H9 (cell line): Measurements from ENCODE around the gene MDGA2. TPM values are rescaled to one million over a fixed set of nuclear protein-coding genes. Genes with fewer than 3 reads are reported as not detected.

Experiments
- DNase-seq: peaks from one replicate; pipeline ENCODE4 v3.0.0-alpha.2; 2017
- H2AFZ ChIP-seq: one replicate; pipeline ENCODE4 v1.6.1; 2013; ENCODE audit warnings: mild to moderate bottlenecking, low read length, control low read depth, moderate library complexity
- H2AK5ac ChIP-seq: 2 replicates; pipeline ENCODE4 v1.6.1; 2013; ENCODE audit warnings: low read length, control low read depth, mixed read lengths; ENCODE audit not compliant: insufficient read length
- H2BK120ac ChIP-seq: one replicate; pipeline ENCODE4 v1.6.1; 2013; ENCODE audit warnings: low read depth, mild to moderate bottlenecking, low read length, control low read depth, inconsistent platforms; ENCODE audit not compliant: poor library complexity, severe bottlenecking
- H2BK12ac ChIP-seq: 2 replicates; pipeline ENCODE4 v1.6.1; 2013; ENCODE audit warnings: low read length, control low read depth, mixed read lengths, low read depth; ENCODE audit not compliant: insufficient read length
- H2BK15ac ChIP-seq: 2 replicates; pipeline ENCODE4 v1.6.1; 2013; ENCODE audit warnings: low read depth, low read length, control low read depth
- H2BK20ac ChIP-seq: one replicate; pipeline ENCODE4 v1.6.1; 2013; ENCODE audit warnings: low read depth, mild to moderate bottlenecking, low read length, control low read depth, inconsistent platforms; ENCODE audit not compliant: poor library complexity, severe bottlenecking
- H2BK5ac ChIP-seq: 2 replicates; pipeline ENCODE4 v1.6.1; 2013; ENCODE audit warnings: low read length, control low read depth, mixed read lengths; ENCODE audit not compliant: insufficient read length
- H3K14ac ChIP-seq: 2 replicates; pipeline ENCODE4 v1.6.1; 2013; ENCODE audit warnings: low read length, control low read depth; ENCODE audit not compliant: insufficient read depth
- H3K18ac ChIP-seq: 2 replicates; pipeline ENCODE4 v1.6.1; 2013; ENCODE audit warnings: low read depth, mild to moderate bottlenecking, mixed read lengths, low read length, control low read depth; ENCODE audit not compliant: insufficient read length
- H3K23ac ChIP-seq: 2 replicates; pipeline ENCODE4 v1.6.1; 2013; ENCODE audit warnings: low read length, control low read depth, mixed read lengths, low read depth; ENCODE audit not compliant: insufficient read length
- H3K23me2 ChIP-seq: 2 replicates; pipeline ENCODE4 v1.6.1; 2013; ENCODE audit warnings: low read depth, mild to moderate bottlenecking, mixed read lengths, low read length, control low read depth; ENCODE audit not compliant: insufficient read length, poor library complexity, severe bottlenecking
- H3K27ac ChIP-seq: 2 replicates; pipeline ENCODE4 v1.5.1; 2013; ENCODE audit warnings: low read length, control low read depth, mixed read lengths, low read depth; ENCODE audit not compliant: insufficient read length
- H3K27me3 ChIP-seq: 2 replicates; pipeline ENCODE4 v1.6.1; 2013; ENCODE audit warnings: low read length, control low read depth, inconsistent platforms; ENCODE audit not compliant: insufficient read depth
- H3K4ac ChIP-seq: 2 replicates; pipeline ENCODE4 v1.6.1; 2013; ENCODE audit warnings: low read depth, mild to moderate bottlenecking, control low read depth, inconsistent platforms, low read length, moderate library complexity
- H3K4me1 ChIP-seq: 2 replicates; pipeline ENCODE4 v1.6.1; 2013; ENCODE audit warnings: low read length, control low read depth, inconsistent platforms; ENCODE audit not compliant: insufficient read depth
- H3K4me2 ChIP-seq: 2 replicates; pipeline ENCODE4 v1.6.1; 2013; ENCODE audit warnings: low read length, control low read depth, mixed read lengths; ENCODE audit not compliant: insufficient read length, insufficient read depth
- H3K56ac ChIP-seq: 2 replicates; pipeline ENCODE4 v1.6.1; 2013; ENCODE audit warnings: low read depth, mild to moderate bottlenecking, mixed read lengths, low read length, control low read depth; ENCODE audit not compliant: insufficient read length
- H3K79me1 ChIP-seq: 2 replicates; pipeline ENCODE4 v1.6.1; 2013; ENCODE audit warnings: low read depth, mild to moderate bottlenecking, moderate library complexity, low read length, control low read depth, inconsistent platforms; ENCODE audit not compliant: insufficient read depth, poor library complexity, severe bottlenecking
- H3K79me2 ChIP-seq: 2 replicates; pipeline ENCODE4 v1.6.1; 2013; ENCODE audit warnings: low read length, control low read depth, inconsistent platforms; ENCODE audit not compliant: insufficient read depth
- H3K9ac ChIP-seq: 2 replicates; pipeline ENCODE4 v1.6.1; 2013; ENCODE audit warnings: low read length, control low read depth, mixed read lengths; ENCODE audit not compliant: insufficient read length; ENCODE audit errors: extremely low read depth
- H3K9me3 ChIP-seq: one replicate; pipeline ENCODE4 v1.6.1; 2013; ENCODE audit warnings: low read depth, low read length, inconsistent platforms; ENCODE audit not compliant: control insufficient read depth
- H3T11ph ChIP-seq: one replicate; pipeline ENCODE4 v1.6.1; 2013; ENCODE audit warnings: mild to moderate bottlenecking, low read length, control low read depth, inconsistent platforms
- H4K20me1 ChIP-seq: one replicate; pipeline ENCODE4 v1.6.1; 2013; ENCODE audit not compliant: control insufficient read depth, insufficient read length, insufficient read depth
- H4K5ac ChIP-seq: 2 replicates; pipeline ENCODE4 v1.6.1; 2013; ENCODE audit warnings: low read depth, mild to moderate bottlenecking, mixed read lengths, low read length, control low read depth; ENCODE audit not compliant: insufficient read length
- H4K8ac ChIP-seq: replicated peaks from 2 replicates; pipeline ENCODE4 v1.6.1; 2013; ENCODE audit warnings: low read length, control low read depth, mixed read lengths, low read depth; ENCODE audit not compliant: insufficient read length
- H4K91ac ChIP-seq: 2 replicates; pipeline ENCODE4 v1.6.1; 2013; ENCODE audit warnings: low read depth, mild to moderate bottlenecking, moderate library complexity, mixed read lengths, low read length, control low read depth; ENCODE audit not compliant: insufficient read length
- H3K27ac Mint-ChIP-seq, 3 experiments: 2 replicates in 2 of 3; 3 replicates in 1 of 3; pipeline ENCODE4 v1.8.0; 2020 to 2021; ENCODE audit warnings: mixed read lengths in 3 of 3, mild to moderate bottlenecking in 1 of 3, moderate library complexity in 1 of 3
- H3K27me3 Mint-ChIP-seq: 2 replicates; pipeline ENCODE4 v1.8.0; 2021; ENCODE audit warnings: low read depth, mild to moderate bottlenecking, moderate library complexity, mixed read lengths
- H3K36me3 Mint-ChIP-seq, 3 experiments: 2 replicates in 2 of 3; 3 replicates in 1 of 3; pipeline ENCODE4 v1.8.0; 2020 to 2021; ENCODE audit warnings: low read depth in 3 of 3, mixed read lengths in 3 of 3; ENCODE audit not compliant: insufficient read depth in 1 of 3
- H3K4me1 Mint-ChIP-seq, 2 experiments: 2 replicates each; pipeline ENCODE4 v1.8.0; 2020; ENCODE audit warnings: mixed read lengths in 2 of 2
- H3K4me3 Mint-ChIP-seq, 2 experiments: 2 replicates in 1 of 2; 3 replicates in 1 of 2; pipeline ENCODE4 v1.8.0; 2020 to 2021; ENCODE audit warnings: mild to moderate bottlenecking in 2 of 2, mixed read lengths in 2 of 2, moderate library complexity in 1 of 2
- H3K9me3 Mint-ChIP-seq, 2 experiments: 2 replicates in 1 of 2; 3 replicates in 1 of 2; pipeline ENCODE4 v1.8.0; 2020; ENCODE audit warnings: mild to moderate bottlenecking in 2 of 2, mixed read lengths in 2 of 2, moderate library complexity in 1 of 2
- WGBS: extraction: QIAGEN DNeasy Blood & Tissue Kit; methylation state at CpG from one replicate; pipeline ENCODE4 v1.1.7; 2013; ENCODE audit warnings: missing lambda C conversion rate, low lambda C conversion rate, mixed read lengths; ENCODE audit not compliant: insufficient read length; ENCODE audit errors: extremely low coverage; 5-methylcytosine and 5-hydroxymethylcytosine counted together
- total RNA-seq: library from RNA; stranded (reverse); gene quantifications from 2 replicates; pipeline ENCODE4 v1.2.1, GENCODE V29; 2021
- TF ChIP-seq, protein P1 (sequence below): fragments of 200-600 bp; sonication (generic); conservative IDR thresholded peaks from 3 replicates; pipeline ENCODE4 v1.8.0; 2021; ENCODE audit warnings: antibody characterized with exemption, mild to moderate bottlenecking

Gene MDGA2
- total RNA-seq, 1 experiment from 2014 or later, result 1.9 TPM

DNA sequence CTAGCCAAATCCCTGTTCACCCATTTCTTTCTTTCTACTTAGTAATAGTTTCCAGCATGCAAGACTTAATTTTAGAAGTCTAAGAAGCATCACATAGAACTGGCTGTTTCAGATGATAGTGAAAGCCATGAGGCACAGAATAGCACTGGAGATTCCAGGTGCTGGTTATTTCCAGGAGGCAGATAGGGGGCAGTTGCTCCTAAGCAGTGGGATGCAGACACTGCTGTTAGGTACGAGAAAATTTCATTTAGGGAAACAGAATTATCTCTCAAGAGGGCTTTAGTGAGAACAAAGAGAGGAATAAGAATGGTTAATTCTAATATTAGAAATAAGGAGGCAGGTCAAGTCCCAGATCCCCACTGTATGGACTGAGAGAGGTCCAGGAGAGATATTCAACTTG, 3.6 kb upstream of the MDGA2 start:
- Mint-ChIP-seq H3K9me3 (no peaks in the 10 kb centered on the region; a peak in 2 of 5 replicates), H3K36me3 (no peaks in the 10 kb centered on the region), H3K27me3 (peaks cover 64% of the 10 kb centered on the region), H3K4me1 (peaks cover 6 to 8% of the 10 kb centered on the region in 2 experiments), H3K4me3 (no peak overlapping the region), H3K27ac (no peak overlapping the region)
- no peak overlapping the region for H4K91ac ChIP-seq
- H4K20me1 ChIP-seq, result no peaks in the 10 kb centered on the region
- no peaks in the 10 kb centered on the region for H3K4me1 ChIP-seq
- peaks cover 15% of the 10 kb centered on the region for H3K23me2 ChIP-seq
- no peak overlapping the region for H2AK5ac ChIP-seq
- H3T11ph ChIP-seq, result no peak overlapping the region
- no peak overlapping the region for H2BK15ac ChIP-seq
- peaks cover 21% of the 10 kb centered on the region; the same call in 1 of the 2 replicates for H3K27me3 ChIP-seq
- no peak overlapping the region for H2BK5ac ChIP-seq
- H2BK12ac ChIP-seq, result no peak overlapping the region
- no peak overlapping the region for H3K27ac ChIP-seq
- no peak overlapping the region for H3K14ac ChIP-seq
- no CpG with 5 or more reads among the region's 1 CpG for WGBS
- no peak overlapping the region for H2BK120ac ChIP-seq
- H4K8ac ChIP-seq, result no peak overlapping the region
- no peak overlapping the region for H2BK20ac ChIP-seq
- H3K9ac ChIP-seq, result no peak overlapping the region
- no peaks in the 10 kb centered on the region for H3K79me2 ChIP-seq
- H3K4ac ChIP-seq, result no peak overlapping the region
- H3K9me3 ChIP-seq, result no peaks in the 10 kb centered on the region
- no peak overlapping the region for H3K56ac ChIP-seq
- H4K5ac ChIP-seq, result no peak overlapping the region
- H3K23ac ChIP-seq, result no peak overlapping the region
- no peak overlapping the region for H2AFZ ChIP-seq
- H3K79me1 ChIP-seq, result no peaks in the 10 kb centered on the region
- H3K18ac ChIP-seq, result no peak overlapping the region
- TF ChIP-seq, protein P1, sequence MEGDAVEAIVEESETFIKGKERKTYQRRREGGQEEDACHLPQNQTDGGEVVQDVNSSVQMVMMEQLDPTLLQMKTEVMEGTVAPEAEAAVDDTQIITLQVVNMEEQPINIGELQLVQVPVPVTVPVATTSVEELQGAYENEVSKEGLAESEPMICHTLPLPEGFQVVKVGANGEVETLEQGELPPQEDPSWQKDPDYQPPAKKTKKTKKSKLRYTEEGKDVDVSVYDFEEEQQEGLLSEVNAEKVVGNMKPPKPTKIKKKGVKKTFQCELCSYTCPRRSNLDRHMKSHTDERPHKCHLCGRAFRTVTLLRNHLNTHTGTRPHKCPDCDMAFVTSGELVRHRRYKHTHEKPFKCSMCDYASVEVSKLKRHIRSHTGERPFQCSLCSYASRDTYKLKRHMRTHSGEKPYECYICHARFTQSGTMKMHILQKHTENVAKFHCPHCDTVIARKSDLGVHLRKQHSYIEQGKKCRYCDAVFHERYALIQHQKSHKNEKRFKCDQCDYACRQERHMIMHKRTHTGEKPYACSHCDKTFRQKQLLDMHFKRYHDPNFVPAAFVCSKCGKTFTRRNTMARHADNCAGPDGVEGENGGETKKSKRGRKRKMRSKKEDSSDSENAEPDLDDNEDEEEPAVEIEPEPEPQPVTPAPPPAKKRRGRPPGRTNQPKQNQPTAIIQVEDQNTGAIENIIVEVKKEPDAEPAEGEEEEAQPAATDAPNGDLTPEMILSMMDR, result peak; percentile 64
- peak; percentile 27 for DNase-seq
- H3K4me2 ChIP-seq, result no peak overlapping the region
